ENCODE measurements around the gene CTBP2.

CTBP2 gene

GRCh38 chr10:125011171-125011925, 149.0 kb downstream of the CTBP2 start:
- TF ChIP-seq CTCF (conservative IDR thresholded peaks at IDR 0.05), result no peak
- no peak for TF ChIP-seq ZFX (IDR thresholded peaks at IDR 0.05)
- H3K27ac ChIP-seq, result peak overlapping the region; percentile 93

GRCh38 chr10:125010362-125010761, 150.0 kb downstream of the CTBP2 start:
- TF ChIP-seq CTCF (conservative IDR thresholded peaks at IDR 0.05), result no peak
- no peak for TF ChIP-seq ZFX (IDR thresholded peaks at IDR 0.05)
- H3K27ac ChIP-seq, result peak overlapping the region; percentile 93

- TF ChIP-seq CTCF (conservative IDR thresholded peaks at IDR 0.05), result no peak
- no peak for TF ChIP-seq ZFX (IDR thresholded peaks at IDR 0.05)
- peak overlapping the region; percentile 93 for H3K27ac ChIP-seq
Observed at GRCh38 chr10:125009661-125010161, 150.7 kb downstream of the CTBP2 start.

GRCh38 chr10:125008689-125009638, 151.4 kb downstream of the CTBP2 start:
- H3K27ac ChIP-seq, result peak overlapping the region; percentile 93
- TF ChIP-seq CTCF (conservative IDR thresholded peaks at IDR 0.05) (no peak), ZFX (IDR thresholded peaks at IDR 0.05) (no peak; the same call in 1 of the 2 replicates)

GRCh38 chr10:125007436-125007835, 152.9 kb downstream of the CTBP2 start:
- peak overlapping the region; percentile 93 for H3K27ac ChIP-seq
- TF ChIP-seq ZFX (IDR thresholded peaks at IDR 0.05) (no peak), CTCF (conservative IDR thresholded peaks at IDR 0.05) (no peak)

GRCh38 chr10:125006921-125007426, 153.4 kb downstream of the CTBP2 start:
- H3K27ac ChIP-seq, result peak overlapping the region; percentile 93
- TF ChIP-seq ZFX (IDR thresholded peaks at IDR 0.05) (no peak), CTCF (conservative IDR thresholded peaks at IDR 0.05) (no peak)

All from C4-2B (cell line).